Trophoblast cell (in vitro differentiated cells and primary cell): ENCODE data around the gene CENPX.
A peak's percentile ranks its signal among the peaks of the same experiment; 100 is the strongest.
"Not testable (repeated sequence)": the region's sequence is repeated elsewhere in the genome, so short reads cannot be mapped to it uniquely, and the experiment has no call there.

ENCODE experiments used
- DNase-seq, 2 donors: peaks; one replicate each; pipeline ENCODE4 v3.0.0-alpha.2; 2016
- H2AFZ ChIP-seq: 2 replicates; pipeline ENCODE4 v1.6.1; 2013; ENCODE audit warnings: low read length, moderate library complexity, mild to moderate bottlenecking; ENCODE audit not compliant: insufficient read depth, poor library complexity
- H2AK5ac ChIP-seq: 2 replicates; pipeline ENCODE4 v1.6.1; 2013; ENCODE audit warnings: mild to moderate bottlenecking, low read length
- H2BK120ac ChIP-seq: 2 replicates; pipeline ENCODE4 v1.6.1; 2013; ENCODE audit warnings: low read length, mild to moderate bottlenecking, moderate library complexity; ENCODE audit not compliant: insufficient read depth, poor library complexity
- H2BK12ac ChIP-seq: 2 replicates; pipeline ENCODE4 v1.6.1; 2013; ENCODE audit warnings: mild to moderate bottlenecking, low read length, moderate library complexity
- H2BK5ac ChIP-seq: 2 replicates; pipeline ENCODE4 v1.6.1; 2013; ENCODE audit warnings: low read length, low read depth, moderate library complexity, mild to moderate bottlenecking; ENCODE audit not compliant: poor library complexity
- H3K14ac ChIP-seq: 2 replicates; pipeline ENCODE4 v1.6.1; 2013; ENCODE audit warnings: mild to moderate bottlenecking, low read length
- H3K18ac ChIP-seq: 2 replicates; pipeline ENCODE4 v1.6.1; 2013; ENCODE audit warnings: mild to moderate bottlenecking, low read length
- H3K23ac ChIP-seq: 2 replicates; pipeline ENCODE4 v1.6.1; 2013; ENCODE audit warnings: low read length
- H3K27ac ChIP-seq: 2 replicates; pipeline ENCODE4 v1.5.1; 2013; ENCODE audit warnings: low read depth, mild to moderate bottlenecking, inconsistent platforms, low read length, moderate library complexity
- H3K27me3 ChIP-seq: 2 replicates; pipeline ENCODE4 v1.6.1; 2013; ENCODE audit warnings: inconsistent platforms, mild to moderate bottlenecking, low read length, moderate library complexity; ENCODE audit not compliant: insufficient read depth
- H3K36me3 ChIP-seq, 2 experiments: 1 replicate in 1 of 2; 2 replicates in 1 of 2; pipeline ENCODE4 v1.6.1; 2013; ENCODE audit warnings: low read length in 2 of 2, mild to moderate bottlenecking in 2 of 2, moderate library complexity in 1 of 2; ENCODE audit not compliant: insufficient read depth in 2 of 2, control insufficient read depth in 1 of 2
- H3K4ac ChIP-seq: 2 replicates; pipeline ENCODE4 v1.6.1; 2013; ENCODE audit warnings: low read depth, mild to moderate bottlenecking, low read length, moderate library complexity
- H3K4me1 ChIP-seq, 2 experiments: 1 replicate in 1 of 2; 2 replicates in 1 of 2; pipeline ENCODE4 v1.6.1; 2013; ENCODE audit warnings: low read length in 2 of 2, mild to moderate bottlenecking in 2 of 2, moderate library complexity in 1 of 2; ENCODE audit not compliant: insufficient read depth in 2 of 2, control insufficient read depth in 1 of 2
- H3K4me2 ChIP-seq: 2 replicates; pipeline ENCODE4 v1.6.1; 2013; ENCODE audit warnings: inconsistent platforms, mild to moderate bottlenecking, low read length, moderate library complexity
- H3K4me3 ChIP-seq: 2 replicates; pipeline ENCODE4 v1.5.1; 2013; ENCODE audit warnings: mild to moderate bottlenecking, low read depth, low read length, inconsistent platforms
- H3K79me1 ChIP-seq: one replicate; pipeline ENCODE4 v1.6.1; 2013; ENCODE audit warnings: low read length
- H3K79me2 ChIP-seq: 2 replicates; pipeline ENCODE4 v1.6.1; 2013; ENCODE audit warnings: low read length, mild to moderate bottlenecking; ENCODE audit not compliant: control insufficient read depth, insufficient read depth, poor library complexity
- H3K9ac ChIP-seq: 2 replicates; pipeline ENCODE4 v1.6.1; 2013; ENCODE audit warnings: mild to moderate bottlenecking, low read length
- H3K9me3 ChIP-seq: 2 replicates; pipeline ENCODE4 v1.6.1; 2013; ENCODE audit warnings: low read depth, mild to moderate bottlenecking, control low read depth, inconsistent platforms, low read length; ENCODE audit not compliant: insufficient read depth
- H4K12ac ChIP-seq: 2 replicates; pipeline ENCODE4 v1.6.1; 2013; ENCODE audit warnings: low read depth, mild to moderate bottlenecking, low read length, moderate library complexity
- H4K8ac ChIP-seq: 2 replicates; pipeline ENCODE4 v1.6.1; 2013; ENCODE audit warnings: low read depth, mild to moderate bottlenecking, low read length, moderate library complexity
- H4K91ac ChIP-seq: one replicate; pipeline ENCODE4 v1.6.1; 2013; ENCODE audit warnings: low read depth, mild to moderate bottlenecking, low read length, moderate library complexity
- WGBS: extraction: QIAGEN DNeasy Blood & Tissue Kit; methylation state at CpG from one replicate; pipeline ENCODE4 v1.1.7; 2013; ENCODE audit warnings: missing lambda C conversion rate; ENCODE audit not compliant: insufficient read length, insufficient coverage; ENCODE audit errors: extremely low coverage; 5-methylcytosine and 5-hydroxymethylcytosine counted together

Gene CENPX

GRCh38 chr17:82042649-82043048 lies 20.0 kb upstream of the CENPX start:
- H3K79me2 ChIP-seq: no peaks in the 10 kb centered on the region
- WGBS: no CpG with 5 or more reads among the region's 9 CpGs
- no peak overlapping the region for H2BK12ac ChIP-seq

GRCh38 chr17:82041144-82041814 lies 18.6 kb upstream of the CENPX start:
- Histone ChIP-seq H3K79me1 (peaks cover 4% of the 10 kb centered on the region), H3K9me3 (peaks cover 6% of the 10 kb centered on the region), H4K91ac (no peak overlapping the region), H3K14ac (no peak overlapping the region), H3K4me1 (peaks cover 5% of the 10 kb centered on the region in 2 experiments), H3K27me3 (no peaks in the 10 kb centered on the region), H3K79me2 (peaks cover 5% of the 10 kb centered on the region), H2AK5ac (no peak overlapping the region), H3K23ac (no peak overlapping the region), H3K4ac (no peak overlapping the region), H2BK5ac (no peak overlapping the region), H3K36me3 (no peaks in the 10 kb centered on the region), H4K12ac (no peak overlapping the region), H2AFZ (no peak overlapping the region), H2BK120ac (no peak overlapping the region), H3K9ac (no peak overlapping the region), H2BK12ac (no peak overlapping the region), H3K27ac (no peak overlapping the region), H3K18ac (no peak overlapping the region), H3K4me3 (no peak overlapping the region), H3K4me2 (no peak overlapping the region), H4K8ac (no peak overlapping the region)
- WGBS: no CpG with 5 or more reads among the region's 17 CpGs
- DNase-seq: no peak

More at GRCh38 chr17:82042649-82043048, 20.0 kb upstream of the CENPX start:
- Histone ChIP-seq H3K4me1 (no peaks in the 10 kb centered on the region), H2BK5ac (no peak overlapping the region), H3K14ac (no peak overlapping the region), H4K91ac (no peak overlapping the region), H3K36me3 (peaks cover 9% of the 10 kb centered on the region in 2 experiments), H2AFZ (no peak overlapping the region), H4K12ac (no peak overlapping the region), H3K27ac (no peak overlapping the region), H3K4me2 (no peak overlapping the region), H3K79me1 (no peaks in the 10 kb centered on the region), H3K9ac (peak overlapping the region; percentile 4), H4K8ac (no peak overlapping the region), H3K4me3 (peak overlapping the region; percentile 52), H2BK120ac (no peak overlapping the region), H3K27me3 (no peaks in the 10 kb centered on the region), H2AK5ac (no peak overlapping the region), H3K18ac (no peak overlapping the region), H3K9me3 (peaks cover 9% of the 10 kb centered on the region), H3K23ac (no peak overlapping the region), H3K4ac (no peak overlapping the region)
- no peak for DNase-seq

- H3K18ac ChIP-seq: no peak overlapping the region
- H3K36me3 ChIP-seq: peaks cover 0 to 8% of the 10 kb centered on the region in 2 experiments
- no peak overlapping the region for H3K4me3 ChIP-seq
- H2BK120ac ChIP-seq: no peak overlapping the region
- H3K4me2 ChIP-seq: no peak overlapping the region
- H3K27me3 ChIP-seq: no peaks in the 10 kb centered on the region
- no peak overlapping the region for H2AK5ac ChIP-seq
- no peak overlapping the region for H2AFZ ChIP-seq
- peaks cover 5% of the 10 kb centered on the region for H3K79me2 ChIP-seq
- H4K91ac ChIP-seq: no peak overlapping the region
- no peak overlapping the region for H4K8ac ChIP-seq
- no peak overlapping the region for H3K14ac ChIP-seq
- H3K4ac ChIP-seq: no peak overlapping the region
- no peak for DNase-seq
- H2BK12ac ChIP-seq: no peak overlapping the region
- peaks cover 4% of the 10 kb centered on the region for H3K79me1 ChIP-seq
- H4K12ac ChIP-seq: no peak overlapping the region
- no peak overlapping the region for H2BK5ac ChIP-seq
- WGBS: no CpG with 5 or more reads among the region's 8 CpGs
- H3K23ac ChIP-seq: no peak overlapping the region
- H3K9ac ChIP-seq: no peak overlapping the region
- H3K9me3 ChIP-seq: peaks cover 4% of the 10 kb centered on the region
- peaks cover 5 to 6% of the 10 kb centered on the region in 2 experiments for H3K4me1 ChIP-seq
- no peak overlapping the region for H3K27ac ChIP-seq
Observed at GRCh38 chr17:82039695-82040299, 17.1 kb upstream of the CENPX start.

GRCh38 chr17:82038796-82039409 lies 16.2 kb upstream of the CENPX start:
- not testable (repeated sequence) for H3K27ac ChIP-seq, H4K12ac ChIP-seq, H3K79me1 ChIP-seq, H2AK5ac ChIP-seq, H4K91ac ChIP-seq, H3K27me3 ChIP-seq, H2BK5ac ChIP-seq, H3K23ac ChIP-seq, H2BK120ac ChIP-seq, H3K9me3 ChIP-seq, H3K18ac ChIP-seq, DNase-seq, H3K14ac ChIP-seq, H3K79me2 ChIP-seq, H2BK12ac ChIP-seq, H3K9ac ChIP-seq, H3K4me3 ChIP-seq, H4K8ac ChIP-seq, H3K4me2 ChIP-seq, H2AFZ ChIP-seq, H3K4ac ChIP-seq, H3K36me3 ChIP-seq, H3K4me1 ChIP-seq
- WGBS: no CpG with 5 or more reads among the region's 16 CpGs
